IMR-90 (cell line): Measurements from ENCODE around the gene SIM2. TPM values are rescaled to one million over a fixed set of nuclear protein-coding genes. Genes with fewer than 3 reads are reported as not detected.

Experiments
- ATAC-seq: fragments of 200-7000 bp; cut with Tn5 transposase; 2 replicates; pipeline ENCODE4 v1.9.1; 2020; ENCODE audit warnings: low read depth, mild to moderate bottlenecking, moderate library complexity
- BruUV-seq: library from RNA; stranded (reverse); fragments of 400-500 nt; replicated peaks from 2 replicates; lab custom pipeline; 2021; lab: Mats Ljungman, UMichigan
- CTCF ChIA-PET: fragments of 300-600 bp; formaldehyde crosslinking; extraction: SDS; loops from one replicate; lab custom pipeline; 2021; ENCODE audit warnings: antibody characterized with exemption; lab: Yijun Ruan, JAX
- POLR2A ChIA-PET: fragments of 300-600 bp; sonication (Branson Sonifier 250); formaldehyde crosslinking; loops from one replicate; lab custom pipeline; 2022; ENCODE audit warnings: antibody characterized with exemption; ENCODE audit not compliant: unreplicated experiment; lab: Charles Lee
- DNase-seq: peaks from one replicate; pipeline ENCODE4 v3.0.0; 2013
- H2AFZ ChIP-seq: replicated peaks from 2 replicates; pipeline ENCODE3; 2013; ENCODE audit warnings: low read length, mild to moderate bottlenecking; ENCODE audit not compliant: poor library complexity
- H2AK5ac ChIP-seq: 2 replicates; pipeline ENCODE4 v1.6.1; 2013; ENCODE audit warnings: low read depth, low read length, inconsistent platforms
- H2AK9ac ChIP-seq: replicated peaks from 2 replicates; pipeline ENCODE3; 2013; ENCODE audit warnings: mild to moderate bottlenecking, low read depth, low read length, moderate library complexity; ENCODE audit not compliant: poor library complexity
- H2BK120ac ChIP-seq: 2 replicates; pipeline ENCODE4 v1.6.1; 2013; ENCODE audit warnings: low read depth, low read length, inconsistent platforms
- H2BK15ac ChIP-seq: 3 replicates; pipeline ENCODE4 v1.6.1; 2013; ENCODE audit warnings: low read depth, low read length, inconsistent platforms
- H2BK20ac ChIP-seq: 2 replicates; pipeline ENCODE4 v1.6.1; 2013; ENCODE audit warnings: low read depth, mild to moderate bottlenecking, inconsistent platforms, low read length, moderate library complexity
- H2BK5ac ChIP-seq: 2 replicates; pipeline ENCODE4 v1.6.1; 2013; ENCODE audit warnings: mild to moderate bottlenecking, low read depth, low read length, inconsistent platforms; ENCODE audit not compliant: poor library complexity, severe bottlenecking
- H3K14ac ChIP-seq: replicated peaks from 2 replicates; pipeline ENCODE4 v1.6.1; 2013; ENCODE audit warnings: low read depth, low read length, inconsistent platforms
- H3K18ac ChIP-seq: 2 replicates; pipeline ENCODE4 v1.6.1; 2013; ENCODE audit warnings: low read depth, low read length, control low read depth
- H3K23ac ChIP-seq: 2 replicates; pipeline ENCODE4 v1.6.1; 2013; ENCODE audit warnings: low read depth, low read length, inconsistent platforms
- H3K27ac ChIP-seq: 2 replicates; pipeline ENCODE4 v1.5.1; 2013; ENCODE audit warnings: mild to moderate bottlenecking, control low read depth, low read length; ENCODE audit not compliant: insufficient read depth
- H3K27me3 ChIP-seq: 2 replicates; pipeline ENCODE4 v1.6.1; 2013; ENCODE audit warnings: low read length; ENCODE audit not compliant: control insufficient read depth, insufficient read depth
- H3K36me3 ChIP-seq: 2 replicates; pipeline ENCODE4 v1.6.1; 2013; ENCODE audit warnings: low read length, mixed read lengths; ENCODE audit not compliant: control insufficient read depth, insufficient read depth
- H3K4ac ChIP-seq: 2 replicates; pipeline ENCODE4 v1.6.1; 2013; ENCODE audit warnings: low read depth, low read length, inconsistent platforms
- H3K4me1 ChIP-seq: 2 replicates; pipeline ENCODE4 v1.6.1; 2013; ENCODE audit warnings: low read length, mixed read lengths; ENCODE audit not compliant: control insufficient read depth, insufficient read depth
- H3K4me2 ChIP-seq: 2 replicates; pipeline ENCODE4 v1.6.1; 2013; ENCODE audit warnings: low read depth, mild to moderate bottlenecking, control low read depth, low read length, moderate library complexity
- H3K4me3 ChIP-seq: 2 replicates; pipeline ENCODE4 v1.5.1; 2013; ENCODE audit warnings: low read depth, mild to moderate bottlenecking, control low read depth, low read length, moderate library complexity; ENCODE audit not compliant: insufficient read depth
- H3K56ac ChIP-seq: 2 replicates; pipeline ENCODE4 v1.6.1; 2013; ENCODE audit warnings: low read length, inconsistent platforms; ENCODE audit not compliant: insufficient read depth; ENCODE audit errors: extremely low read depth
- H3K79me1 ChIP-seq, 2 experiments: 2 replicates each; pipeline ENCODE4 v1.6.1; 2013; ENCODE audit warnings: low read length in 2 of 2, inconsistent platforms in 1 of 2, low read depth in 1 of 2
- H3K9ac ChIP-seq: 2 replicates; pipeline ENCODE4 v1.6.1; 2013; ENCODE audit warnings: low read depth, low read length, control low read depth
- H3K9me1 ChIP-seq: 2 replicates; pipeline ENCODE4 v1.6.1; 2013; ENCODE audit warnings: low read length, inconsistent platforms; ENCODE audit not compliant: insufficient read depth
- H3K9me3 ChIP-seq: 2 replicates; pipeline ENCODE4 v1.6.1; 2013; ENCODE audit warnings: low read length; ENCODE audit not compliant: control insufficient read depth, insufficient read depth
- H4K20me1 ChIP-seq: 2 replicates; pipeline ENCODE4 v1.6.1; 2013; ENCODE audit warnings: low read length, inconsistent platforms; ENCODE audit not compliant: insufficient read depth
- H4K5ac ChIP-seq: 2 replicates; pipeline ENCODE4 v1.6.1; 2013; ENCODE audit warnings: mild to moderate bottlenecking, low read depth, low read length, control low read depth
- H4K8ac ChIP-seq, 2 experiments: 2 replicates each; pipeline ENCODE4 v1.6.1; 2013; ENCODE audit warnings: low read depth in 2 of 2, low read length in 2 of 2, control low read depth in 1 of 2, inconsistent platforms in 1 of 2
- H4K91ac ChIP-seq: 2 replicates; pipeline ENCODE4 v1.6.1; 2013; ENCODE audit warnings: low read depth, low read length, inconsistent platforms; ENCODE audit not compliant: insufficient read depth
- BHLHE40 ChIP-seq: fragments of 150-350 bp; IDR thresholded peaks from 2 replicates; pipeline ENCODE4 v1.6.1; 2016; ENCODE audit warnings: mild to moderate bottlenecking, low read depth, low read length
- CEBPB ChIP-seq: IDR thresholded peaks from 2 replicates; pipeline ENCODE4 v1.6.1; 2012; ENCODE audit warnings: low read depth, low read length, improper control_type of control experiment
- FOS ChIP-seq: fragments of 150-350 bp; IDR thresholded peaks from 2 replicates; pipeline ENCODE4 v1.6.1; 2016; ENCODE audit warnings: low read depth, low read length
- MAFK ChIP-seq: IDR thresholded peaks from 2 replicates; pipeline ENCODE4 v1.6.1; 2012; ENCODE audit warnings: low read depth, low read length, improper control_type of control experiment
- MAZ ChIP-seq: IDR thresholded peaks from 2 replicates; pipeline ENCODE4 v1.6.1; 2012; ENCODE audit warnings: low read depth, mild to moderate bottlenecking, low read length, improper control_type of control experiment, moderate library complexity, borderline replicate concordance
- MXI1 ChIP-seq: IDR thresholded peaks from 2 replicates; pipeline ENCODE4 v1.6.1; 2012; ENCODE audit warnings: low read depth, mild to moderate bottlenecking, low read length, moderate library complexity, borderline replicate concordance
- NFE2L2 ChIP-seq: fragments of 150-350 bp; IDR thresholded peaks from 2 replicates; pipeline ENCODE4 v1.6.1; 2016; ENCODE audit warnings: low read depth, mild to moderate bottlenecking, low read length
- POLR2A ChIP-seq: IDR thresholded peaks from 2 replicates; pipeline ENCODE4 v1.6.1; 2012; ENCODE audit warnings: mild to moderate bottlenecking, low read depth, low read length
- RAD21 ChIP-seq: IDR thresholded peaks from 2 replicates; pipeline ENCODE4 v1.6.1; 2012; ENCODE audit warnings: low read length, improper control_type of control experiment
- RCOR1 ChIP-seq: IDR thresholded peaks from 2 replicates; pipeline ENCODE4 v1.6.1; 2012; ENCODE audit warnings: mild to moderate bottlenecking, low read length, improper control_type of control experiment; ENCODE audit not compliant: insufficient replicate concordance
- RFX5 ChIP-seq: IDR thresholded peaks from 2 replicates; pipeline ENCODE4 v1.8.0; 2012; ENCODE audit warnings: low read depth, mild to moderate bottlenecking, low read length, moderate library complexity
- WGBS, 2 experiments: methylation state at CpG; one replicate each; pipeline versions ENCODE4 v1.1.5 to v1.1.7; 2013; ENCODE audit warnings: missing lambda C conversion rate in 2 of 2; ENCODE audit not compliant: insufficient read length in 1 of 2; ENCODE audit errors: extremely low coverage in 2 of 2; 5-methylcytosine and 5-hydroxymethylcytosine counted together
- dilution Hi-C: fragments of 300-500 bp; cut with HindIII; formaldehyde crosslinking; loops from one replicate; pipeline ENCODE4 v1.14.3; 2018; ENCODE audit warnings: low sequenced_read_pairs; ENCODE audit not compliant: unreplicated experiment
- in situ Hi-C: fragments of 300-500 bp; cut with MboI; formaldehyde crosslinking; loops from 3 replicates; pipeline ENCODE4 v1.14.3; 2019; ENCODE audit warnings: low sequenced_read_pairs, inconsistent platforms, mixed read lengths
- intact Hi-C: fragments of 100-400 bp; cut with micrococcal nuclease; formaldehyde crosslinking; loops from 2 replicates; pipeline ENCODE4 v1.10.0; 2022
- polyA plus RNA-seq, 3 experiments: library from polyadenylated mRNA; depleted of rRNA; stranded (reverse); fragments of >200 nt; gene quantifications; 2 replicates each; pipeline ENCODE4 v1.2.3, GENCODE V29; 2012; ENCODE audit warnings: low replicate concordance in 1 of 3
- total RNA-seq: library from RNA; depleted of rRNA; stranded (reverse); fragments of >200 nt; gene quantifications from 2 replicates; pipeline ENCODE4 v1.2.3, GENCODE V29; 2012
- TF ChIP-seq, protein P1 (sequence below): fragments of 150-350 bp; IDR thresholded peaks from 2 replicates; pipeline ENCODE4 v1.6.1; 2016; ENCODE audit warnings: low read depth, mild to moderate bottlenecking, low read length, moderate library complexity, borderline replicate concordance
- TF ChIP-seq, protein P2 (sequence below): conservative IDR thresholded peaks from 2 replicates; pipeline ENCODE4 v1.5.1; 2012; ENCODE audit warnings: mild to moderate bottlenecking, low read depth, low read length, improper control_type of control experiment
- TF ChIP-seq, protein P3 (sequence below): fragments of 150-350 bp; IDR thresholded peaks from 2 replicates; pipeline ENCODE4 v1.6.1; 2017; ENCODE audit warnings: mild to moderate bottlenecking, antibody characterized with exemption, low read length, low read depth

SIM2 gene
- total and polyA plus RNA-seq, 2 of the 4 experiments (the other 2 are of a cell fraction): 2.2 to 7.5 TPM

DNA sequence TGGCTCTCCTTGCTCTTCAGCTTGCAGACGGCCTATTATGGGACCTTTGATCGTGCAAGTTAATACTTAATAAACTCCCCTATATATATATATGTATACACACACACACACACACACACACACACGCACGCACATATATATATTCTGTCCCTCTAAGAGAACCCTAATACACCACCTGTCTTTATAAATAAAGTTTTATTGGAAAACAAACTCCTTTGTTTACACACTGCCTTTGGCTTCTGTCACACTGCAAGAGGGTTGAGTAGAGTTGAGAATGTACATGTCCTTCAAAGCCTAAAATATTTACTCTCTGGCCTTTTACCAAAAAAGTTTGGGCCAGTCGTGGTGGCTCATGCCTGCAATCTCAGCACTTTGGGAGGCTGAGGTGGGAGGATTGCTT is 26.2 kb upstream of the SIM2 start:
- ATAC-seq (no peak), DNase-seq (no peak)
- H3K36me3 ChIP-seq: no peaks in the 10 kb centered on the region
- no peak overlapping the region for H3K4me3 ChIP-seq
- H2AFZ ChIP-seq: no peak overlapping the region
- no peak overlapping the region for H2BK5ac ChIP-seq
- no peaks in the 10 kb centered on the region for H3K79me1 ChIP-seq
- H3K14ac ChIP-seq: no peak overlapping the region
- H3K4ac ChIP-seq: no peak overlapping the region
- peaks cover 47% of the 10 kb centered on the region for H3K27me3 ChIP-seq
- no peak overlapping the region for H3K4me2 ChIP-seq
- H4K20me1 ChIP-seq: no peaks in the 10 kb centered on the region
- no peak overlapping the region for H3K23ac ChIP-seq
- no peak overlapping the region for H3K9ac ChIP-seq
- in situ Hi-C loops (no loop called here), intact Hi-C loops (no loop called here), dilution Hi-C loops (no loop called here)
- no peak overlapping the region for H2AK9ac ChIP-seq
- H3K9me1 ChIP-seq: no peaks in the 10 kb centered on the region; the same call in 1 of the 2 replicates
- H3K4me1 ChIP-seq: no peaks in the 10 kb centered on the region
- TF ChIP-seq RAD21: no peak
- TF ChIP-seq, protein P1, sequence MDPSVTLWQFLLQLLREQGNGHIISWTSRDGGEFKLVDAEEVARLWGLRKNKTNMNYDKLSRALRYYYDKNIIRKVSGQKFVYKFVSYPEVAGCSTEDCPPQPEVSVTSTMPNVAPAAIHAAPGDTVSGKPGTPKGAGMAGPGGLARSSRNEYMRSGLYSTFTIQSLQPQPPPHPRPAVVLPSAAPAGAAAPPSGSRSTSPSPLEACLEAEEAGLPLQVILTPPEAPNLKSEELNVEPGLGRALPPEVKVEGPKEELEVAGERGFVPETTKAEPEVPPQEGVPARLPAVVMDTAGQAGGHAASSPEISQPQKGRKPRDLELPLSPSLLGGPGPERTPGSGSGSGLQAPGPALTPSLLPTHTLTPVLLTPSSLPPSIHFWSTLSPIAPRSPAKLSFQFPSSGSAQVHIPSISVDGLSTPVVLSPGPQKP: no peak
- no peak for TF ChIP-seq POLR2A
- TF ChIP-seq CEBPB: no peak
- TF ChIP-seq MAFK: no peak
- TF ChIP-seq BHLHE40: no peak
- TF ChIP-seq FOS: no peak
- TF ChIP-seq MAZ: no peak
- TF ChIP-seq RFX5: no peak
- TF ChIP-seq MXI1: no peak
- TF ChIP-seq NFE2L2: no peak
- TF ChIP-seq, protein P2, sequence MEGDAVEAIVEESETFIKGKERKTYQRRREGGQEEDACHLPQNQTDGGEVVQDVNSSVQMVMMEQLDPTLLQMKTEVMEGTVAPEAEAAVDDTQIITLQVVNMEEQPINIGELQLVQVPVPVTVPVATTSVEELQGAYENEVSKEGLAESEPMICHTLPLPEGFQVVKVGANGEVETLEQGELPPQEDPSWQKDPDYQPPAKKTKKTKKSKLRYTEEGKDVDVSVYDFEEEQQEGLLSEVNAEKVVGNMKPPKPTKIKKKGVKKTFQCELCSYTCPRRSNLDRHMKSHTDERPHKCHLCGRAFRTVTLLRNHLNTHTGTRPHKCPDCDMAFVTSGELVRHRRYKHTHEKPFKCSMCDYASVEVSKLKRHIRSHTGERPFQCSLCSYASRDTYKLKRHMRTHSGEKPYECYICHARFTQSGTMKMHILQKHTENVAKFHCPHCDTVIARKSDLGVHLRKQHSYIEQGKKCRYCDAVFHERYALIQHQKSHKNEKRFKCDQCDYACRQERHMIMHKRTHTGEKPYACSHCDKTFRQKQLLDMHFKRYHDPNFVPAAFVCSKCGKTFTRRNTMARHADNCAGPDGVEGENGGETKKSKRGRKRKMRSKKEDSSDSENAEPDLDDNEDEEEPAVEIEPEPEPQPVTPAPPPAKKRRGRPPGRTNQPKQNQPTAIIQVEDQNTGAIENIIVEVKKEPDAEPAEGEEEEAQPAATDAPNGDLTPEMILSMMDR: no peak
- TF ChIP-seq, protein P3, sequence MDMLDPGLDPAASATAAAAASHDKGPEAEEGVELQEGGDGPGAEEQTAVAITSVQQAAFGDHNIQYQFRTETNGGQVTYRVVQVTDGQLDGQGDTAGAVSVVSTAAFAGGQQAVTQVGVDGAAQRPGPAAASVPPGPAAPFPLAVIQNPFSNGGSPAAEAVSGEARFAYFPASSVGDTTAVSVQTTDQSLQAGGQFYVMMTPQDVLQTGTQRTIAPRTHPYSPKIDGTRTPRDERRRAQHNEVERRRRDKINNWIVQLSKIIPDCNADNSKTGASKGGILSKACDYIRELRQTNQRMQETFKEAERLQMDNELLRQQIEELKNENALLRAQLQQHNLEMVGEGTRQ: no peak
- TF ChIP-seq RCOR1: no peak
- no peak overlapping the region for H3K27ac ChIP-seq
- no peak overlapping the region for H2BK15ac ChIP-seq
- no peaks in the 10 kb centered on the region for H3K9me3 ChIP-seq
- POLR2A ChIA-PET: no interaction called here
- no peak overlapping the region for H2AK5ac ChIP-seq
- no peak overlapping the region for H2BK120ac ChIP-seq
- no peak overlapping the region for H4K8ac ChIP-seq
- H4K5ac ChIP-seq: no peak overlapping the region
- H3K18ac ChIP-seq: no peak overlapping the region
- no peak overlapping the region for H4K91ac ChIP-seq
- no CpG with 5 or more reads among the region's 5 CpGs for WGBS, 2 experiments
- no peak overlapping the region for H2BK20ac ChIP-seq
- H3K56ac ChIP-seq: no peak overlapping the region
- no TSS peak for BruUV-seq
- CTCF ChIA-PET: interaction anchor here (0.6 kb wide), 1 partner anchor 12 kb away, joined by 3 read pairs; no protein-coding TSS in a partner anchor
